Lower lobe of right lung (tissue), 2 donors: Measurements from ENCODE around the gene IMMT. TPM values are rescaled to one million over a fixed set of nuclear protein-coding genes. Genes with fewer than 3 reads are reported as not detected.
A peak's percentile ranks its signal among the peaks of the same experiment; 100 is the strongest.
"Not testable (repeated sequence)": the region's sequence is repeated elsewhere in the genome, so short reads cannot be mapped to it uniquely, and the experiment has no call there.

Source experiments
- ATAC-seq, 2 donors: fragments of 200-7000 bp; cut with Tn5 transposase; one replicate each; pipeline ENCODE4 v1.9.1; 2020 to 2022; ENCODE audit warnings: mild to moderate bottlenecking in 2 of 2, moderate library complexity in 2 of 2
- DNase-seq: peaks from one replicate; pipeline ENCODE4 v3.0.0-alpha.2; 2020
- H3K27ac ChIP-seq: fragments of 200-600 bp; one replicate; pipeline ENCODE4 v1.8.0; 2022
- H3K27me3 ChIP-seq: fragments of 200-600 bp; one replicate; pipeline ENCODE4 v1.8.0; 2022; ENCODE audit warnings: low read depth
- H3K36me3 ChIP-seq: fragments of 200-600 bp; one replicate; pipeline ENCODE4 v1.8.0; 2022; ENCODE audit warnings: mild to moderate bottlenecking
- H3K4me1 ChIP-seq: fragments of 200-600 bp; one replicate; pipeline ENCODE4 v1.8.0; 2022
- H3K4me3 ChIP-seq: fragments of 200-600 bp; one replicate; pipeline ENCODE4 v1.8.0; 2022; ENCODE audit warnings: mild to moderate bottlenecking
- H3K9me3 ChIP-seq: fragments of 200-600 bp; one replicate; pipeline ENCODE4 v1.8.0; 2022
- CTCF ChIP-seq: fragments of 200-600 bp; IDR thresholded peaks from one replicate; pipeline ENCODE4 v1.8.0; 2022; ENCODE audit warnings: antibody characterized with exemption, mild to moderate bottlenecking
- intact Hi-C: fragments of 100-400 bp; cut with DNase I; formaldehyde crosslinking; loops from one replicate; pipeline ENCODE4 v1.11.0; 2022
- total RNA-seq: library from RNA; stranded (reverse); fragmentation: NEBNext Ultra II Directional; extraction: Animal tissue kit (Norgen Biotek cat#: 25700); gene quantifications from one replicate; pipeline ENCODE4 v1.2.1, GENCODE V29; 2021
- donor health status: DM: no; HTN: yes; CAD: no; lungs with severe emphysema.

IMMT gene
- total RNA-seq, 1 donor from 2014 or later, result 58.0 TPM

- Histone ChIP-seq H3K27ac (no peak overlapping the region), H3K9me3 (no peaks in the 10 kb centered on the region), H3K4me3 (no peak overlapping the region), H3K27me3 (no peaks in the 10 kb centered on the region), H3K36me3 (no peaks in the 10 kb centered on the region), H3K4me1 (no peaks in the 10 kb centered on the region)
- no peak for TF ChIP-seq CTCF
- intact Hi-C loops, result no loop called here
- no peak for DNase-seq
- ATAC-seq, result no peak
Measured at GRCh38 chr2:86231680-86232372, 36.6 kb upstream of the IMMT start.

- Histone ChIP-seq H3K36me3 (no peaks in the 10 kb centered on the region), H3K9me3 (no peaks in the 10 kb centered on the region), H3K4me3 (no peak overlapping the region), H3K4me1 (peaks cover 4% of the 10 kb centered on the region), H3K27me3 (no peaks in the 10 kb centered on the region), H3K27ac (no peak overlapping the region)
- no peak for TF ChIP-seq CTCF
- intact Hi-C loops, result no loop called here
- DNase-seq (no peak), ATAC-seq (no peak)
Measured at GRCh38 chr2:86230961-86231360, 35.7 kb upstream of the IMMT start.

GRCh38 chr2:86229221-86229620 is 34.0 kb upstream of the IMMT start:
- H3K4me1 ChIP-seq, result peaks cover 19% of the 10 kb centered on the region
- intact Hi-C loops, result no loop called here
- no peaks in the 10 kb centered on the region for H3K9me3 ChIP-seq
- no peak overlapping the region for H3K4me3 ChIP-seq
- H3K27me3 ChIP-seq, result no peaks in the 10 kb centered on the region
- no peak for ATAC-seq
- no peaks in the 10 kb centered on the region for H3K36me3 ChIP-seq
- no peak overlapping the region for H3K27ac ChIP-seq
- no peak for DNase-seq
- TF ChIP-seq CTCF, result no peak

GRCh38 chr2:86228574-86228973 is 33.3 kb upstream of the IMMT start:
- ATAC-seq, DNase-seq, intact Hi-C loops, H3K27ac ChIP-seq, H3K27me3 ChIP-seq, H3K4me3 ChIP-seq, H3K36me3 ChIP-seq, H3K9me3 ChIP-seq: not testable (repeated sequence)
- H3K4me1 ChIP-seq, result peaks cover 19% of the 10 kb centered on the region

GRCh38 chr2:86227685-86228084 is 32.4 kb upstream of the IMMT start:
- intact Hi-C loops, result no loop called here
- Histone ChIP-seq H3K27me3 (no peaks in the 10 kb centered on the region), H3K4me3 (no peak overlapping the region), H3K27ac (no peak overlapping the region), H3K9me3 (no peaks in the 10 kb centered on the region), H3K4me1 (peaks cover 26% of the 10 kb centered on the region), H3K36me3 (no peaks in the 10 kb centered on the region)
- no peak for TF ChIP-seq CTCF
- ATAC-seq (no peak), DNase-seq (no peak)

- no peaks in the 10 kb centered on the region for H3K27me3 ChIP-seq
- H3K4me1 ChIP-seq, result peaks cover 32% of the 10 kb centered on the region
- H3K9me3 ChIP-seq, result no peaks in the 10 kb centered on the region
- H3K27ac ChIP-seq, result no peak overlapping the region
- DNase-seq (no peak), ATAC-seq (peak; percentile 44)
- no peaks in the 10 kb centered on the region for H3K36me3 ChIP-seq
- no peak for TF ChIP-seq CTCF
- H3K4me3 ChIP-seq, result no peak overlapping the region
- intact Hi-C loops, result no loop called here
Measured at GRCh38 chr2:86226636-86227520, 31.6 kb upstream of the IMMT start.
